A549 (cell line): ENCODE measurements around the gene NEK8. TPM values are rescaled to one million over a fixed set of nuclear protein-coding genes. Genes with fewer than 3 reads are reported as not detected.

Experiments
- BHLHE40 ChIP-seq: IDR thresholded peaks from 2 replicates; pipeline ENCODE4 v1.6.1; 2012; ENCODE audit warnings: low read depth, low read length, inconsistent platforms
- CBX8 ChIP-seq: fragments of 200-600 bp; sonication (generic); IDR thresholded peaks from 2 replicates; pipeline ENCODE4 v1.6.1; 2016
- CHD2 ChIP-seq: fragments of 150-350 bp; IDR thresholded peaks from 2 replicates; pipeline ENCODE4 v1.6.1; 2014; ENCODE audit warnings: low read length; ENCODE audit not compliant: partially characterized antibody
- CHD4 ChIP-seq: fragments of 200-600 bp; sonication (generic); IDR thresholded peaks from 2 replicates; pipeline ENCODE4 v1.6.1; 2016; ENCODE audit warnings: antibody characterized with exemption, mild to moderate bottlenecking, borderline replicate concordance
- EHF ChIP-seq: fragments of 250-450 bp; sonication (Bioruptor Pico); IDR thresholded peaks from 2 replicates; pipeline ENCODE4 v1.5.0; 2020; ENCODE audit warnings: mild to moderate bottlenecking
- EHMT2 ChIP-seq: fragments of 200-600 bp; sonication (generic); IDR thresholded peaks from 2 replicates; pipeline ENCODE4 v1.6.1; 2016; ENCODE audit warnings: antibody characterized with exemption, low read depth, mild to moderate bottlenecking, moderate library complexity
- ESRRA ChIP-seq: fragments of 150-350 bp; IDR thresholded peaks from 2 replicates; pipeline ENCODE4 v1.6.1; 2014; ENCODE audit warnings: mild to moderate bottlenecking, low read length, borderline replicate concordance
- FOSB ChIP-seq: fragments of 250-450 bp; sonication (Bioruptor Pico); IDR thresholded peaks from 2 replicates; pipeline ENCODE4 v1.5.0; 2020; ENCODE audit warnings: mild to moderate bottlenecking, moderate library complexity
- FOSL2 ChIP-seq, 2 experiments: fragments of 450-650 bp in 1 of 2; fragments of >200 bp in 1 of 2; sonication (Bioruptor Twin) in 1 of 2; formaldehyde crosslinking; IDR thresholded peaks; 2 replicates each; pipeline versions ENCODE4 v1.5.0 to v1.6.1; 2016 to 2020; ENCODE audit warnings: mild to moderate bottlenecking in 1 of 2, moderate library complexity in 1 of 2
- FOXS1 ChIP-seq: fragments of 250-450 bp; sonication (Bioruptor Pico); IDR thresholded peaks from 2 replicates; pipeline ENCODE4 v1.5.0; 2020; ENCODE audit warnings: mild to moderate bottlenecking, moderate library complexity
- GATA3 ChIP-seq: IDR thresholded peaks from 2 replicates; pipeline ENCODE4 v1.6.1; 2012; ENCODE audit warnings: borderline replicate concordance
- HEYL ChIP-seq: fragments of 250-450 bp; sonication (Bioruptor Pico); IDR thresholded peaks from 2 replicates; pipeline ENCODE4 v1.8.0; 2021; ENCODE audit warnings: mild to moderate bottlenecking, moderate library complexity
- HOXA7 ChIP-seq: fragments of 250-450 bp; sonication (Bioruptor Pico); IDR thresholded peaks from 2 replicates; pipeline ENCODE4 v1.5.0; 2020; ENCODE audit warnings: mild to moderate bottlenecking, moderate library complexity
- HOXB5 ChIP-seq: fragments of 250-450 bp; sonication (Bioruptor Pico); IDR thresholded peaks from 2 replicates; pipeline ENCODE4 v1.5.0; 2020; ENCODE audit warnings: mild to moderate bottlenecking, moderate library complexity
- JUN ChIP-seq, 2 experiments: fragments of >200 bp; sonication (Bioruptor Twin); formaldehyde crosslinking; IDR thresholded peaks; 2 replicates in 1 of 2; 3 replicates in 1 of 2; pipeline ENCODE4 v1.6.1; 2016 to 2017
- JUNB ChIP-seq: fragments of >200 bp; sonication (Bioruptor Twin); formaldehyde crosslinking; IDR thresholded peaks from 2 replicates; pipeline ENCODE4 v1.6.1; 2016
- KDM1A ChIP-seq: fragments of 200-600 bp; sonication (generic); IDR thresholded peaks from 2 replicates; pipeline ENCODE4 v1.6.1; 2016; ENCODE audit warnings: low read depth, mild to moderate bottlenecking
- MAFK ChIP-seq: fragments of 450-650 bp; IDR thresholded peaks from 2 replicates; pipeline ENCODE4 v1.6.1; 2014; ENCODE audit not compliant: partially characterized antibody
- MAZ ChIP-seq: fragments of 150-350 bp; IDR thresholded peaks from 2 replicates; pipeline ENCODE4 v1.6.1; 2014; ENCODE audit warnings: antibody characterized with exemption, low read depth, low read length, borderline replicate concordance
- NFE2L2 ChIP-seq: fragments of 150-350 bp; conservative IDR thresholded peaks from 2 replicates; pipeline ENCODE4 v1.6.1; 2014; ENCODE audit warnings: low read length
- NPAS2 ChIP-seq: fragments of 250-450 bp; sonication (Bioruptor Pico); IDR thresholded peaks from 2 replicates; pipeline ENCODE4 v1.8.0; 2022; ENCODE audit warnings: mild to moderate bottlenecking, moderate library complexity, borderline replicate concordance
- NR3C1 ChIP-seq: fragments of >200 bp; sonication (Bioruptor Twin); formaldehyde crosslinking; IDR thresholded peaks from 3 replicates; pipeline ENCODE4 v1.6.1; 2017
- POLR2A ChIP-seq: IDR thresholded peaks from 2 replicates; pipeline ENCODE4 v1.6.1; 2012; ENCODE audit warnings: mild to moderate bottlenecking, low read length
- POLR2AphosphoS2 ChIP-seq: conservative IDR thresholded peaks from 2 replicates; pipeline ENCODE4 v1.6.1; 2012; ENCODE audit warnings: low read length, improper control_type of control experiment, inconsistent platforms
- RCOR1 ChIP-seq: fragments of 150-350 bp; IDR thresholded peaks from 2 replicates; pipeline ENCODE4 v1.6.1; 2014; ENCODE audit warnings: antibody characterized with exemption, low read length, low read depth
- RNF2 ChIP-seq: fragments of 200-600 bp; sonication (generic); IDR thresholded peaks from 2 replicates; pipeline ENCODE4 v1.6.1; 2016; ENCODE audit warnings: low read depth, mild to moderate bottlenecking, antibody characterized with exemption, moderate library complexity, borderline replicate concordance
- SMC3 ChIP-seq: fragments of >200 bp; sonication (Bioruptor Twin); formaldehyde crosslinking; IDR thresholded peaks from 3 replicates; pipeline ENCODE4 v1.6.1; 2018; ENCODE audit warnings: inconsistent platforms
- SREBF2 ChIP-seq: fragments of 450-650 bp; IDR thresholded peaks from 2 replicates; pipeline ENCODE4 v1.6.1; 2014; ENCODE audit warnings: mild to moderate bottlenecking, moderate library complexity
- TFCP2L1 ChIP-seq: fragments of 250-450 bp; sonication (Bioruptor Pico); IDR thresholded peaks from 2 replicates; pipeline ENCODE4 v1.5.0; 2021; ENCODE audit warnings: mild to moderate bottlenecking
- TP53 ChIP-seq: fragments of 250-450 bp; sonication (Bioruptor Pico); IDR thresholded peaks from 2 replicates; pipeline ENCODE4 v1.5.0; 2021; ENCODE audit warnings: mild to moderate bottlenecking, moderate library complexity
- ZC3H11A ChIP-seq: fragments of 450-650 bp; IDR thresholded peaks from 2 replicates; pipeline ENCODE4 v1.6.1; 2014; ENCODE audit warnings: antibody characterized with exemption, mild to moderate bottlenecking
- ZFP36 ChIP-seq: fragments of 450-650 bp; IDR thresholded peaks from 2 replicates; pipeline ENCODE4 v1.6.1; 2014; ENCODE audit warnings: borderline replicate concordance; ENCODE audit not compliant: partially characterized antibody
- ZNF302 ChIP-seq: fragments of 250-450 bp; sonication (Bioruptor Pico); IDR thresholded peaks from 2 replicates; pipeline ENCODE4 v1.9.0; 2021; ENCODE audit warnings: inconsistent platforms, mild to moderate bottlenecking, moderate library complexity
- polyA plus RNA-seq, 4 experiments: library from polyadenylated mRNA; depleted of rRNA in 3 of 4; stranded (reverse); fragments of >200 nt; fragmentation: RNase III in 1 of 4; extraction: RNeasy Plus Mini Kit Qiagen cat#74134 plus additional on column Dnase treatment in 1 of 4; gene quantifications; 2 replicates in 3 of 4; 3 replicates in 1 of 4; pipeline ENCODE4 v1.2.3, GENCODE V29; 2011 to 2017
- TF ChIP-seq, protein P1 (sequence below): IDR thresholded peaks from 2 replicates; pipeline ENCODE4 v1.6.1; 2012; ENCODE audit warnings: low read depth, borderline replicate concordance
- TF ChIP-seq, protein P2 (sequence below): fragments of 250-450 bp; sonication (Bioruptor Pico); IDR thresholded peaks from 2 replicates; pipeline ENCODE4 v1.5.0; 2021; ENCODE audit warnings: mild to moderate bottlenecking, moderate library complexity, borderline replicate concordance
- TF ChIP-seq, protein P3 (sequence below): fragments of 450-650 bp; IDR thresholded peaks from 2 replicates; pipeline ENCODE4 v1.6.1; 2014; ENCODE audit warnings: antibody characterized with exemption
- TF ChIP-seq, protein P4 (sequence below): fragments of 250-450 bp; sonication (Bioruptor Pico); IDR thresholded peaks from 2 replicates; pipeline ENCODE4 v1.5.0; 2020; ENCODE audit warnings: low read depth, mild to moderate bottlenecking, moderate library complexity
- TF ChIP-seq, protein P5 (sequence below): fragments of 150-350 bp; IDR thresholded peaks from 2 replicates; pipeline ENCODE4 v1.6.1; 2014; ENCODE audit warnings: low read depth, mild to moderate bottlenecking, low read length

NEK8 gene
- polyA plus RNA-seq, 2 of the 4 experiments (the other 2 are of a cell fraction) = 5.1 to 5.3 TPM

DNA sequence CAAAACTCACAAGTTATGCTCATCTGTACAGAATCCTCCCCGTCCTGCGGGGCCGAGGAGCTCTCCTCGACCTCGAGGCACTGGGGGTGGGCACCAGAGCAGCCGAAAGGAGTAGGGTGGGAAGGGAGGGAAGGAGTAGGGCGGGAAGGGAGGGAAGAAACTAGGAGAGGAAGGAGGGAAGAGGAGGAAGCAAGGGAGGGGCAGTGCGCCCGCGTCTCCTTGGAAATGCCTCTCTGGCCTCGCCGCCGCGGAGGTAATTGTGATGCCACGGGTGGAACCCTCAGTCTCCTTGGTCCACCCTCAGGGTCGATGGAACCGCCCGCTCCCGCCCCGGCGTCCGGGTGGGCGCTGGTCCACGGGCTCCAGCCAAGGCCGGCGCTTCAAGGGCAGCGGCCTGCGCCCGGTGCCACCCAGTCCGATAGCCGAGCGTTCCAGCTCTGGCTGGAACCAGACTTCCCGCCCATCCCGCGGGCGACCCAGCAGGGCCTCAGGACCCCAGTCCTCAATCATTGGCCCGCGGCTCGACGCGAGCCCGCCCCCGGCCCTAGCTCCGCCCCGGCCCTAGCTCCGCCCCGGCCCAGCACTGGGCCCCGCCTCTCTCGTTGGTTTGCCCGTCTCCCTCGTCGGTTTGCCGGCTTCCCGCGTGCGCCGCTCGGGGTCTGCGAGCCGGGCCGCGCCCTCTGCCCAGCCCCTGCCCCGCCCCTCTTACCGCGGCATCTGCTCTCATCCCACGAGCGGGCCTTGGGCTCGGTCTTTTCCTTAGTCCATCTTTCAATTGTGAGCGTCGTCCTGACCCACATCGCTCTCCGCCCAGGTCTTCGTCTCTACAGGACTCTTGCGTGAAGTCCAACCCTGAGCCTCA is 17.5 kb upstream of the NEK8 start (continued):
- TF ChIP-seq FOXS1 (CRISPR knock-in tag) = no peak
- TF ChIP-seq, protein P1, sequence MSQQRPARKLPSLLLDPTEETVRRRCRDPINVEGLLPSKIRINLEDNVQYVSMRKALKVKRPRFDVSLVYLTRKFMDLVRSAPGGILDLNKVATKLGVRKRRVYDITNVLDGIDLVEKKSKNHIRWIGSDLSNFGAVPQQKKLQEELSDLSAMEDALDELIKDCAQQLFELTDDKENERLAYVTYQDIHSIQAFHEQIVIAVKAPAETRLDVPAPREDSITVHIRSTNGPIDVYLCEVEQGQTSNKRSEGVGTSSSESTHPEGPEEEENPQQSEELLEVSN = peak; percentile 91
- no peak for TF ChIP-seq EHMT2
- TF ChIP-seq EHF (CRISPR knock-in tag) = no peak
- TF ChIP-seq BHLHE40 = no peak
- no peak for TF ChIP-seq HEYL
- TF ChIP-seq SMC3 = no peak
- no peak for TF ChIP-seq MAZ
- TF ChIP-seq ZFP36 = no peak
- TF ChIP-seq KDM1A = no peak
- no peak for TF ChIP-seq CHD2
- TF ChIP-seq TP53 (CRISPR knock-in tag) = peak; percentile 62; the same call in 1 of the 2 replicates
- TF ChIP-seq JUNB = no peak
- 0 out of 2 replicates have a peak, but pooled peaks have one; percentile 2 for TF ChIP-seq POLR2AphosphoS2
- no peak for TF ChIP-seq SREBF2
- peak; percentile 12; the same call in 1 of the 2 replicates for TF ChIP-seq GATA3
- TF ChIP-seq NFE2L2 = no peak
- TF ChIP-seq, protein P2, sequence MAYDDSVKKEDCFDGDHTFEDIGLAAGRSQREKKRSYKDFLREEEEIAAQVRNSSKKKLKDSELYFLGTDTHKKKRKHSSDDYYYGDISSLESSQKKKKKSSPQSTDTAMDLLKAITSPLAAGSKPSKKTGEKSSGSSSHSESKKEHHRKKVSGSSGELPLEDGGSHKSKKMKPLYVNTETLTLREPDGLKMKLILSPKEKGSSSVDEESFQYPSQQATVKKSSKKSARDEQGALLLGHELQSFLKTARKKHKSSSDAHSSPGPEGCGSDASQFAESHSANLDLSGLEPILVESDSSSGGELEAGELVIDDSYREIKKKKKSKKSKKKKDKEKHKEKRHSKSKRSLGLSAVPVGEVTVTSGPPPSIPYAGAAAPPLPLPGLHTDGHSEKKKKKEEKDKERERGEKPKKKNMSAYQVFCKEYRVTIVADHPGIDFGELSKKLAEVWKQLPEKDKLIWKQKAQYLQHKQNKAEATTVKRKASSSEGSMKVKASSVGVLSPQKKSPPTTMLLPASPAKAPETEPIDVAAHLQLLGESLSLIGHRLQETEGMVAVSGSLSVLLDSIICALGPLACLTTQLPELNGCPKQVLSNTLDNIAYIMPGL (CRISPR knock-in tag) = no peak
- TF ChIP-seq ESRRA = no peak
- peak; percentile 91 for TF ChIP-seq TFCP2L1 (CRISPR knock-in tag)
- no peak for TF ChIP-seq NR3C1
- no peak; the same call in 1 of the 2 replicates for TF ChIP-seq HOXB5 (CRISPR knock-in tag)
- TF ChIP-seq, protein P3, sequence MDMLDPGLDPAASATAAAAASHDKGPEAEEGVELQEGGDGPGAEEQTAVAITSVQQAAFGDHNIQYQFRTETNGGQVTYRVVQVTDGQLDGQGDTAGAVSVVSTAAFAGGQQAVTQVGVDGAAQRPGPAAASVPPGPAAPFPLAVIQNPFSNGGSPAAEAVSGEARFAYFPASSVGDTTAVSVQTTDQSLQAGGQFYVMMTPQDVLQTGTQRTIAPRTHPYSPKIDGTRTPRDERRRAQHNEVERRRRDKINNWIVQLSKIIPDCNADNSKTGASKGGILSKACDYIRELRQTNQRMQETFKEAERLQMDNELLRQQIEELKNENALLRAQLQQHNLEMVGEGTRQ = no peak
- no peak for TF ChIP-seq RNF2
- TF ChIP-seq, protein P4, sequence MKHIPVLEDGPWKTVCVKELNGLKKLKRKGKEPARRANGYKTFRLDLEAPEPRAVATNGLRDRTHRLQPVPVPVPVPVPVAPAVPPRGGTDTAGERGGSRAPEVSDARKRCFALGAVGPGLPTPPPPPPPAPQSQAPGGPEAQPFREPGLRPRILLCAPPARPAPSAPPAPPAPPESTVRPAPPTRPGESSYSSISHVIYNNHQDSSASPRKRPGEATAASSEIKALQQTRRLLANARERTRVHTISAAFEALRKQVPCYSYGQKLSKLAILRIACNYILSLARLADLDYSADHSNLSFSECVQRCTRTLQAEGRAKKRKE (CRISPR knock-in tag) = peak; percentile 7; the same call in 1 of the 2 replicates
- TF ChIP-seq JUN (IDR thresholded peaks at IDR 0.05) = peak; percentile 72 to 84; a peak in 3 of 5 replicates
- TF ChIP-seq CHD4 = no peak
- TF ChIP-seq NPAS2 (CRISPR knock-in tag) = no peak
- TF ChIP-seq ZC3H11A = no peak
- no peak for TF ChIP-seq MAFK
- TF ChIP-seq CBX8 = no peak
- peak; percentile 52 for TF ChIP-seq FOSB (CRISPR knock-in tag)
- 0 out of 2 replicates have a peak, but pooled peaks have one; percentile 78 for TF ChIP-seq HOXA7
- no peak for TF ChIP-seq ZNF302 (CRISPR knock-in tag)
- TF ChIP-seq POLR2A = peak; percentile 81
- TF ChIP-seq RCOR1 = no peak
- no peak for TF ChIP-seq FOSL2 (IDR thresholded peaks at IDR 0.05)
- no peak for TF ChIP-seq FOSL2 (CRISPR knock-in tag; IDR thresholded peaks at IDR 0.05)
- TF ChIP-seq, protein P5, sequence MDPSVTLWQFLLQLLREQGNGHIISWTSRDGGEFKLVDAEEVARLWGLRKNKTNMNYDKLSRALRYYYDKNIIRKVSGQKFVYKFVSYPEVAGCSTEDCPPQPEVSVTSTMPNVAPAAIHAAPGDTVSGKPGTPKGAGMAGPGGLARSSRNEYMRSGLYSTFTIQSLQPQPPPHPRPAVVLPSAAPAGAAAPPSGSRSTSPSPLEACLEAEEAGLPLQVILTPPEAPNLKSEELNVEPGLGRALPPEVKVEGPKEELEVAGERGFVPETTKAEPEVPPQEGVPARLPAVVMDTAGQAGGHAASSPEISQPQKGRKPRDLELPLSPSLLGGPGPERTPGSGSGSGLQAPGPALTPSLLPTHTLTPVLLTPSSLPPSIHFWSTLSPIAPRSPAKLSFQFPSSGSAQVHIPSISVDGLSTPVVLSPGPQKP = no peak
